Measurements from ENCODE around the gene ATXN7L1.
"Not testable (repeated sequence)": the region's sequence is repeated elsewhere in the genome, so short reads cannot be mapped to it uniquely, and the experiment has no call there.

ATXN7L1 gene

GRCh38 chr7:105738133-105738532 lies 138.3 kb downstream of the ATXN7L1 start:
- no peak for DNase-seq

GRCh38 chr7:105734233-105734632 lies 142.2 kb downstream of the ATXN7L1 start:
- DNase-seq = no peak

- DNase-seq = no peak
Measured at GRCh38 chr7:105731042-105731441, 145.4 kb downstream of the ATXN7L1 start.

- no peak for DNase-seq
Measured at GRCh38 chr7:105728028-105728427, 148.4 kb downstream of the ATXN7L1 start.

GRCh38 chr7:105724688-105725087 lies 151.7 kb downstream of the ATXN7L1 start:
- DNase-seq = no peak

- peak in 1 of 2 experiments; percentile 16 for DNase-seq
Measured at GRCh38 chr7:105723572-105723971, 152.8 kb downstream of the ATXN7L1 start.

GRCh38 chr7:105721571-105722104 lies 154.8 kb downstream of the ATXN7L1 start:
- no peak for DNase-seq

- no peak for DNase-seq
Measured at GRCh38 chr7:105719919-105720318, 156.5 kb downstream of the ATXN7L1 start.

GRCh38 chr7:105719395-105719794 lies 157.0 kb downstream of the ATXN7L1 start:
- no peak for DNase-seq

GRCh38 chr7:105718511-105718925 lies 157.9 kb downstream of the ATXN7L1 start:
- DNase-seq = peak in 1 of 2 experiments; percentile 29

GRCh38 chr7:105715528-105715927 lies 160.9 kb downstream of the ATXN7L1 start:
- no peak for DNase-seq

- no peak for DNase-seq
Measured at GRCh38 chr7:105713488-105714465, 162.6 kb downstream of the ATXN7L1 start.

GRCh38 chr7:105712877-105713276 lies 163.5 kb downstream of the ATXN7L1 start:
- no peak for DNase-seq

- DNase-seq = no peak
Measured at GRCh38 chr7:105711726-105712402, 164.5 kb downstream of the ATXN7L1 start.

GRCh38 chr7:105710720-105711119 lies 165.7 kb downstream of the ATXN7L1 start:
- DNase-seq = not testable (repeated sequence)

- no peak for DNase-seq
Measured at GRCh38 chr7:105708763-105709080, 167.7 kb downstream of the ATXN7L1 start.

- DNase-seq = no peak
Measured at GRCh38 chr7:105707967-105708762, 168.2 kb downstream of the ATXN7L1 start.

GRCh38 chr7:105707381-105707780 lies 169.0 kb downstream of the ATXN7L1 start:
- DNase-seq = no peak

GRCh38 chr7:105705427-105705826 lies 171.0 kb downstream of the ATXN7L1 start:
- no peak for DNase-seq

- no peak for DNase-seq
Measured at GRCh38 chr7:105703207-105703930, 173.0 kb downstream of the ATXN7L1 start.

GRCh38 chr7:105699568-105700236 lies 176.7 kb downstream of the ATXN7L1 start:
- no peak for DNase-seq

- no peak for DNase-seq
Measured at GRCh38 chr7:105698531-105698930, 177.9 kb downstream of the ATXN7L1 start.

All from cerebellar nuclear complex (tissue), 1 donor.